Measurements from ENCODE around the gene TMEM240. TPM values are rescaled to one million over a fixed set of nuclear protein-coding genes. Genes with fewer than 3 reads are reported as not detected.

Gene TMEM240
- total and polyA plus RNA-seq, 2 experiments from 2014 or later = 0.76 to 1.1 TPM

GRCh38 chr1:1552263-1552639, 11.8 kb upstream of the TMEM240 start:
- WGBS, 2 experiments (ENCODE audit: low coverage in 1 of 2, low lambda C conversion rate in 2 of 2, missing lambda C conversion rate in 2 of 2) = 72 to 74% methylated on average over 10 of the region's 10 CpGs
- Histone ChIP-seq H3K79me2 (ENCODE audit: insufficient read depth) (peaks cover 78% of the 10 kb centered on the region), H3K4me3 (no peak overlapping the region), H4K20me1 (ENCODE audit: insufficient read depth) (no peaks in the 10 kb centered on the region), H3K9me3 (ENCODE audit: low read depth) (no peaks in the 10 kb centered on the region), H3K27me3 (replicated peaks; ENCODE audit: insufficient read depth) (no peaks in the 10 kb centered on the region), H3K4me1 (ENCODE audit: insufficient read depth) (peaks cover 8% of the 10 kb centered on the region), H3K4me2 (ENCODE audit: unreplicated experiment) (no peak overlapping the region), H3F3A (ENCODE audit: insufficient read depth) (no peaks in the 10 kb centered on the region), H3K9ac (no peak overlapping the region), H2AFZ (no peak overlapping the region), H3K27ac (no peak overlapping the region), H3K36me3 (ENCODE audit: low read depth) (no peaks in the 10 kb centered on the region), H3K9me2 (ENCODE audit: insufficient read depth) (no peaks in the 10 kb centered on the region)
- no peak for DNase-seq
- in situ Hi-C loops (cut with MboI) = no loop called here
- TF ChIP-seq EZH2 (IDR thresholded peaks at IDR 0.05; ENCODE audit: insufficient read depth, poor library complexity, severe bottlenecking) (no peak), EZH2phosphoT487 (IDR thresholded peaks at IDR 0.05; ENCODE audit: insufficient read depth, low read depth) (no peak)

GRCh38 chr1:1551524-1552262, 11.3 kb upstream of the TMEM240 start:
- Histone ChIP-seq H3F3A (ENCODE audit: insufficient read depth) (no peaks in the 10 kb centered on the region), H3K4me2 (ENCODE audit: unreplicated experiment) (no peak overlapping the region), H3K9ac (no peak overlapping the region), H3K4me1 (ENCODE audit: insufficient read depth) (peaks cover 8% of the 10 kb centered on the region), H2AFZ (no peak overlapping the region), H3K27ac (no peak overlapping the region), H3K9me3 (ENCODE audit: low read depth) (no peaks in the 10 kb centered on the region), H3K79me2 (ENCODE audit: insufficient read depth) (peaks cover 74% of the 10 kb centered on the region), H3K9me2 (ENCODE audit: insufficient read depth) (no peaks in the 10 kb centered on the region), H4K20me1 (ENCODE audit: insufficient read depth) (no peaks in the 10 kb centered on the region), H3K4me3 (no peak overlapping the region), H3K27me3 (replicated peaks; ENCODE audit: insufficient read depth) (no peaks in the 10 kb centered on the region), H3K36me3 (ENCODE audit: low read depth) (no peaks in the 10 kb centered on the region)
- WGBS, 2 experiments (ENCODE audit: low coverage in 1 of 2, low lambda C conversion rate in 2 of 2, missing lambda C conversion rate in 2 of 2) = 79 to 84% methylated on average over 33 of the region's 33 CpGs
- TF ChIP-seq EZH2 (IDR thresholded peaks at IDR 0.05; ENCODE audit: insufficient read depth, poor library complexity, severe bottlenecking) = no peak
- TF ChIP-seq EZH2phosphoT487 (IDR thresholded peaks at IDR 0.05; ENCODE audit: insufficient read depth, low read depth) = no peak
- in situ Hi-C loops (cut with MboI) = no loop called here
- no peak for DNase-seq

- H3K9me2 ChIP-seq (ENCODE audit: insufficient read depth) = no peaks in the 10 kb centered on the region
- TF ChIP-seq EZH2 (IDR thresholded peaks at IDR 0.05; ENCODE audit: insufficient read depth, poor library complexity, severe bottlenecking) (no peak), EZH2phosphoT487 (IDR thresholded peaks at IDR 0.05; ENCODE audit: insufficient read depth, low read depth) (no peak)
- WGBS, 2 experiments (ENCODE audit: low coverage in 1 of 2, low lambda C conversion rate in 2 of 2, missing lambda C conversion rate in 2 of 2) = 33 to 47% methylated on average over 14 to 15 of the region's 15 CpGs
- H3K9ac ChIP-seq = peak overlapping the region; percentile 34; the same call in 1 of the 2 replicates
- H3K27me3 ChIP-seq (replicated peaks; ENCODE audit: insufficient read depth) = no peaks in the 10 kb centered on the region
- H3K4me3 ChIP-seq = no peak overlapping the region
- peak; percentile 78 for DNase-seq
- no peaks in the 10 kb centered on the region for H3F3A ChIP-seq (ENCODE audit: insufficient read depth)
- peaks cover 67% of the 10 kb centered on the region for H3K79me2 ChIP-seq (ENCODE audit: insufficient read depth)
- peaks cover 8% of the 10 kb centered on the region for H3K4me1 ChIP-seq (ENCODE audit: insufficient read depth)
- H2AFZ ChIP-seq = no peak overlapping the region
- H3K36me3 ChIP-seq (ENCODE audit: low read depth) = no peaks in the 10 kb centered on the region
- H3K27ac ChIP-seq = no peak overlapping the region
- in situ Hi-C loops (cut with MboI) = no loop called here
- no peak overlapping the region for H3K4me2 ChIP-seq (ENCODE audit: unreplicated experiment)
- H3K9me3 ChIP-seq (ENCODE audit: low read depth) = no peaks in the 10 kb centered on the region
- no peaks in the 10 kb centered on the region for H4K20me1 ChIP-seq (ENCODE audit: insufficient read depth)
Observed at GRCh38 chr1:1550591-1551432, 10.4 kb upstream of the TMEM240 start.

GRCh38 chr1:1550087-1550486, 9.7 kb upstream of the TMEM240 start:
- no peaks in the 10 kb centered on the region for H4K20me1 ChIP-seq (ENCODE audit: insufficient read depth)

More at GRCh38 chr1:1550087-1550486, 9.7 kb upstream of the TMEM240 start:
- in situ Hi-C loops (cut with MboI) = no loop called here
- no peak overlapping the region for H3K4me3 ChIP-seq
- H3K4me1 ChIP-seq (ENCODE audit: insufficient read depth) = peaks cover 8% of the 10 kb centered on the region
- H3K79me2 ChIP-seq (ENCODE audit: insufficient read depth) = peaks cover 60% of the 10 kb centered on the region
- H3K27me3 ChIP-seq (replicated peaks; ENCODE audit: insufficient read depth) = no peaks in the 10 kb centered on the region
- no peak for DNase-seq
- no peak overlapping the region for H3K4me2 ChIP-seq (ENCODE audit: unreplicated experiment)
- H3F3A ChIP-seq (ENCODE audit: insufficient read depth) = no peaks in the 10 kb centered on the region
- no peaks in the 10 kb centered on the region for H3K9me3 ChIP-seq (ENCODE audit: low read depth)
- TF ChIP-seq EZH2 (IDR thresholded peaks at IDR 0.05; ENCODE audit: insufficient read depth, poor library complexity, severe bottlenecking) (no peak), EZH2phosphoT487 (IDR thresholded peaks at IDR 0.05; ENCODE audit: insufficient read depth, low read depth) (no peak)
- peak overlapping the region; percentile 34; the same call in 1 of the 2 replicates for H3K9ac ChIP-seq
- WGBS, 2 experiments (ENCODE audit: low coverage in 1 of 2, low lambda C conversion rate in 2 of 2, missing lambda C conversion rate in 2 of 2) = 66 to 68% methylated on average over 7 of the region's 7 CpGs
- H3K27ac ChIP-seq = no peak overlapping the region
- H2AFZ ChIP-seq = no peak overlapping the region
- no peaks in the 10 kb centered on the region for H3K36me3 ChIP-seq (ENCODE audit: low read depth)
- H3K9me2 ChIP-seq (ENCODE audit: insufficient read depth) = no peaks in the 10 kb centered on the region

Data from GM23248 (cell line).